NCI-H748 treated with DMSO at 0.1 percent for 48 hours (cell line): ENCODE measurements around the gene STUB1.

ENCODE experiments used
- DNase-seq: peaks from one replicate; lab custom pipeline; 2025; lab: John Stamatoyannopoulos, UW

Gene STUB1

GRCh38 chr16:679814-680624 lies at the start of gene STUB1:
Gene STUB1, plus strand, starts transcription at chr16:680410. Its CDS starts 116 bp downstream, at chr16:680526.
- peak; percentile 46 for DNase-seq

- no peak for DNase-seq
These were observed 49.3 kb upstream of the STUB1 start, which contains the start of gene WFIKKN1 for GRCh38 chr16:630815-631405. Gene WFIKKN1, plus strand, starts transcription at chr16:630985. Its CDS starts 269 bp downstream, at chr16:631254.

- DNase-seq = no peak
These were observed 48.3 kb upstream of the STUB1 start for GRCh38 chr16:631808-632358.

- no peak for DNase-seq
These were observed 47.5 kb upstream of the STUB1 start for GRCh38 chr16:632486-633335.

- no peak for DNase-seq
These were observed 46.7 kb upstream of the STUB1 start for GRCh38 chr16:633336-634050.

GRCh38 chr16:634051-634670 lies 46.0 kb upstream of the STUB1 start:
- DNase-seq = no peak

- no peak for DNase-seq
These were observed 45.2 kb upstream of the STUB1 start for GRCh38 chr16:634996-635395.

- DNase-seq = no peak
These were observed 44.5 kb upstream of the STUB1 start for GRCh38 chr16:635573-636205.

GRCh38 chr16:636206-637080 lies 43.8 kb upstream of the STUB1 start, which contains the start of gene METTL26:
Gene METTL26, minus strand, starts transcription at chr16:636305. Its CDS starts 15 bp downstream, at chr16:636290.
- DNase-seq = peak; percentile 67

GRCh38 chr16:637081-638018 lies 42.9 kb upstream of the STUB1 start:
- no peak for DNase-seq

- DNase-seq = no peak
These were observed 42.1 kb upstream of the STUB1 start for GRCh38 chr16:638034-638543.

- DNase-seq = no peak
These were observed 41.4 kb upstream of the STUB1 start for GRCh38 chr16:638836-639235.

- DNase-seq = no peak
These were observed 39.6 kb upstream of the STUB1 start for GRCh38 chr16:640614-641013.

GRCh38 chr16:641326-642188 lies 38.7 kb upstream of the STUB1 start, which contains the start of gene MCRIP2:
Gene MCRIP2, plus strand, starts transcription at chr16:641828. Its CDS starts 164 bp downstream, at chr16:641992.
- DNase-seq = peak; percentile 10

GRCh38 chr16:642189-643049 lies 37.8 kb upstream of the STUB1 start:
- DNase-seq = no peak

GRCh38 chr16:643050-643368 lies 37.2 kb upstream of the STUB1 start:
- DNase-seq = no peak
